Fibroblast of mammary gland (primary cell): Measurements from ENCODE around the gene STIM2.
"Not testable (repeated sequence)": the region's sequence is repeated elsewhere in the genome, so short reads cannot be mapped to it uniquely, and the experiment has no call there.

Source experiments
- DNase-seq: peaks from one replicate; pipeline ENCODE4 v3.0.0-alpha.2; 2010; ENCODE audit warnings: low read depth
- H3K4me3 ChIP-seq: 2 replicates; pipeline ENCODE4 v1.5.1; 2011; ENCODE audit warnings: low read depth, mild to moderate bottlenecking, low read length, moderate library complexity; ENCODE audit not compliant: control insufficient read depth
- TF ChIP-seq, protein P1 (sequence below): conservative IDR thresholded peaks from 2 replicates; pipeline ENCODE4 v1.5.1; 2011; ENCODE audit warnings: low read depth, low read length, inconsistent platforms; ENCODE audit not compliant: control insufficient read depth, insufficient read depth

Gene STIM2

DNA sequence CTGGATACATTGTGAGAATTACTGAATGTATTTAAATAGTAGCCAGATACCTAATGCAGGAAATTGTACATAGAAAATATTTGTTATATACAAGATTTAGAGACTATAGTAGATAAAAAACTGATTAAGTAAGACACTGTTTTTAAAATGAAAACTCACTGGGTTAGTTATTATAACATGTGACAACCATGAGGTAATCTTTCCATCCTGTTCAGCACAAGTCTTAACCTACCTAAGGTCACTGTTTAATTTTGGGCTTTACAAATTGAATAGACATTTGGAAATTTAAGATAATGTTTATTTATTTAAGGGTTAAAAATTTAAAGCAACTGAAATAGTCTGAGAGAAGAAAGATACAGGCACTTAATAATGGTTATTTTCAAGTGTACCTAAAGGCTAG, 102.1 kb downstream of the STIM2 start:
- no peak for DNase-seq
- no peak overlapping the region for H3K4me3 ChIP-seq
- TF ChIP-seq, protein P1, sequence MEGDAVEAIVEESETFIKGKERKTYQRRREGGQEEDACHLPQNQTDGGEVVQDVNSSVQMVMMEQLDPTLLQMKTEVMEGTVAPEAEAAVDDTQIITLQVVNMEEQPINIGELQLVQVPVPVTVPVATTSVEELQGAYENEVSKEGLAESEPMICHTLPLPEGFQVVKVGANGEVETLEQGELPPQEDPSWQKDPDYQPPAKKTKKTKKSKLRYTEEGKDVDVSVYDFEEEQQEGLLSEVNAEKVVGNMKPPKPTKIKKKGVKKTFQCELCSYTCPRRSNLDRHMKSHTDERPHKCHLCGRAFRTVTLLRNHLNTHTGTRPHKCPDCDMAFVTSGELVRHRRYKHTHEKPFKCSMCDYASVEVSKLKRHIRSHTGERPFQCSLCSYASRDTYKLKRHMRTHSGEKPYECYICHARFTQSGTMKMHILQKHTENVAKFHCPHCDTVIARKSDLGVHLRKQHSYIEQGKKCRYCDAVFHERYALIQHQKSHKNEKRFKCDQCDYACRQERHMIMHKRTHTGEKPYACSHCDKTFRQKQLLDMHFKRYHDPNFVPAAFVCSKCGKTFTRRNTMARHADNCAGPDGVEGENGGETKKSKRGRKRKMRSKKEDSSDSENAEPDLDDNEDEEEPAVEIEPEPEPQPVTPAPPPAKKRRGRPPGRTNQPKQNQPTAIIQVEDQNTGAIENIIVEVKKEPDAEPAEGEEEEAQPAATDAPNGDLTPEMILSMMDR, result no peak

DNA sequence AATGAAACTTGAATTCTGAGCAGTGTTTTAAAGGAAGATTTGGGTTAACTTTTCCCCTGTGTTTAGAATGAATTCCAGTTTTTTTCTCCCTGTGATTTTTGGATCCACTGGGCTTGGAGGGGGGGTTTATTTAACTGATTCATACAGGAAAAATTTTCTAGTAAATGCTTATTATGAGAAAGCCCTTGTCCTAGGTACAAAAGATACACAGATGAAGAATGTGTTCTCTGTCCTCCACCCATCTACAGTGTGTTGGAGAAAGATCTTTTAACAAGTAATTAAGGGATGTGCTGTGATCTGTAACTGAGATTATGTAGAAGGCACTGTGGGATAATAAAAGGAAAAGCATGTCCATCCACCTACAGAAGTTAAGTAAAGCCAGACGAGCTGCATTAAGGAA, 103.9 kb downstream of the STIM2 start:
- TF ChIP-seq, protein P1, result no peak
- no peak overlapping the region for H3K4me3 ChIP-seq
- DNase-seq, result no peak

DNA sequence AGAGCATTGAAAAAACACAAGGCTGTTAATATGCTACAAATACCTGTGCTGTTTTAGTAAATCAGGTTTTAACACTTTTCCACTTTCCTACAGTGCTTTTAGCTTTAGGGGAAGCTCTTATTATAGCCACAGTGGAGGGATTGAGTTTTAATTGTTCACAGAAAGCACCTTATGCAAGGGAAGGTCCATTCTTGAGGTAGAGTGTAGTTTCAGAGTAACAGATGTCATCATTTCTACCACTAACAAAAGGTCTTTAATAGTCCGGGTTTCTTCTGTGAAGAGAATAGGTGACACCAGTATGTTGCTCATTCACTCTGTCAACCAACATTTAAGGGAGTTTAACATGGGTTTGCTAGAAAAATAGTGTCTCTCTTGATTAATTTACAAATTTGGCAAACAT, 104.4 kb downstream of the STIM2 start:
- no peak overlapping the region for H3K4me3 ChIP-seq
- TF ChIP-seq, protein P1, result no peak
- no peak for DNase-seq

DNA sequence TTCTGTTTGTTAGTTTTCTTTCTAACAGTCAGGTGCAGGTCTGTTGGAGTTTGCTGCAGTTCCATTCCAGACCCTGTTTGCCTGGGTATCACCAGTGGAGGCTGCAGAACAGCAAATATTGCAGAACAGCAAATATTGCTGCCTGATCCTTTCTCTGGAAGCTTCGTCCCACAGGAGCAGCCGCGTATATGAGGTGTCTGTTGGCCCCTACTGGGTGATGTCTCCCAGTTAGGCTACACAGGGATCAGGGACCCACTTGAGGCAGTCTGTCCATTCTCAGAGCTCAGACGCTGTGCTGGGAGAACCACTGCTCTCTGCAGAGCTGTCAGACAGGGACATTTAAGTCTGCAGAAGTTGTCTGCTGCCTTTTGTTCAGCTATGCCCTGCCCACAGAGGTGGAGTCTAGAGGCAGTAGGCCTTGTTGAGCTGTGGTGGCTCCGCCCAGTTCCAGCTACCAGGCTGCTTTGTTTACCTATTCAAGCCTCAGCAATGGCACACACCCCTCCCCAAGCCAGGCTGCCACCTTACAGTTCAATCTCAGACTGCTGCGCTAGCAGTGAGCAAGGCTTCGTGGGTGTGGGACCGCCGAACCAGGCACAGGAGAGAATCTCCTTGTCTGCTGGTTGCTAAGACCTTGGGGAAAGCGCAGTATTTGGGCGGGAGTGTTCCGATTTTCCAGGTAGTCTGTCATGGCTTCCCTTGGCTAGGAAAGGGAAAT, 115.0 kb downstream of the STIM2 start:
- not testable (repeated sequence) for H3K4me3 ChIP-seq, DNase-seq

DNA sequence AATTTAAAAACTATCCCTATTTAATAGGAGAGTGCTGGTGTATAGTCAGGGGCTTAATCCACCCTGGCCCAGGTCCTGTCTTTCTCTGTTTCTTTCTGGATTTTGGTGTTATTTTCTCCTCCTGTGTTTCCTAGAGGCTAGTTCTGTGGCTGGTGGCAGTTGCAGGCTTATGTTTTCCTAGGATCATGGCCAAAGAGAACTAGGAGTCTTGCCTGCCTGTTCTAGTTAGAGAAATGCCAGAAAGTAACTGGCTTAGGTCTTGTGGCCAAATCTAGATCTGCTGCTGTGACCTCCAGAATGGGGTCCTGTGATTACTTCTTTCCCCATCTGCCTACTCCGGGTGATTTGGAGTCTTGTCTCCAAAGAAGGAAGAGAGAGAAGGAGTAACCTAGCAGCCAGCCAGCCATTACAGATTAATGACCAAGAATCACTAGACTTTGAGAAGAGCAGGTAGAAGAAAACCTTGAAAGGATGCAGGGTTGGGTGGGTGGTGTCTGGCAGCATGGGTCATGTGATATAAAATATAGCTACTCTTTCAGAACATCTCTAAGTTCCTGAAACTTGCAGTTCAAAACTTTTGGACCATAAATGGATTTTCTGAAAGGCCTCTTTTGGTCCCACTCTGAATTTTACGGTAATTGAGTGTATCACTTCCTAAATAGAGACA, 117.9 kb downstream of the STIM2 start:
- no peak overlapping the region for H3K4me3 ChIP-seq
- no peak for DNase-seq
- TF ChIP-seq, protein P1, result no peak

DNA sequence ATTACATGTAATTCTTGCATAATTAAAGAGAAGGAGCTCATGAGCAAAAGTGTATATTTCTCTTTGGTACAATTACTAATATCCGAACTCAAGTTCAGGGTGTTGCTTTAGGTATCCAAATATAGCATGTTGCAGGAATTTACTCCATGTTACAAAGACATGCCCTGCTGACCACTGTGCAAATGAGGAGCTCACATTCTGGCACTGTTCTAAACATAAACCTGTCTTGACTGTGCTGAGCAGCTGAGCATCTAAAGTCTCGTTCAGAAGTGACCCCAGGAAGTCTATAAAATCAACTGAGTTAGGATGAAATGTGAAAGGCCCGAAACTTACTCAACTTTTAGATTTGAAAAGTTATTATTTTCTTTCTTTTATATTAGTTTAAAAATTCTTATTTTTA, 124.3 kb downstream of the STIM2 start:
- DNase-seq, result no peak
- TF ChIP-seq, protein P1, result no peak
- H3K4me3 ChIP-seq, result no peak overlapping the region

DNA sequence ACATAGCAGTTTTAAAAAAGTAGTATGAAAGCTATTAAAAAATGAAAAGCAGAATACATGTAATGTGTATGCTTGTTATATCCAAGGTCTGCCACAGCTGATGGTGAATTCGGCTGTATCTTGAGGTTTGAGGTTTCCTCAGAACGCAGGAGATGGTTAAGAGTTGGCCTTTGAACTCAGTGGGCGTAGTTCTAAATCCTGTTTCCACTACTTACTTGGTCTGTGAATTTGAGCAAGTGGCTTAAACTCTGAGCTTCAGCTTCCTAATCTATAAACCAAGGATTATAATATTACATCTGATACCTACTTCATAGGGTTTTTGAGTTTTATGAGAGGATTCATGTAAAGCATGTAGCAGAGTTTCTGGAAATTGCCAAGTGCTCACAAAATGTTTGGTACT, 125.2 kb downstream of the STIM2 start:
- H3K4me3 ChIP-seq, result no peak overlapping the region
- peak; percentile 38 for DNase-seq
- TF ChIP-seq, protein P1, result no peak
